ENCODE measurements around the gene DYRK1A. TPM values are rescaled to one million over a fixed set of nuclear protein-coding genes. Genes with fewer than 3 reads are reported as not detected.

DYRK1A gene
- total and polyA plus RNA-seq, 10 of the 15 experiments (the other 5 are each of a cell fraction or from before 2014, with no cell fraction given) = 2.4 to 68.6 (median 30.7) TPM

- TF ChIP-seq LARP7 (IDR thresholded peaks at IDR 0.05) (no peak), KLF5 (IDR thresholded peaks at IDR 0.05; ENCODE audit: partially characterized antibody) (no peak), GATAD2B (conservative IDR thresholded peaks at IDR 0.05; ENCODE audit: low read depth) (0 out of 2 replicates have a peak, but pooled peaks have one; percentile 46), ZNF207 (IDR thresholded peaks at IDR 0.05; ENCODE audit: borderline replicate concordance) (no peak), E4F1 (IDR thresholded peaks at IDR 0.05; ENCODE audit: borderline replicate concordance, partially characterized antibody) (no peak), TCF3 (IDR thresholded peaks at IDR 0.05; ENCODE audit: borderline replicate concordance, insufficient read depth, low read depth, low read length) (no peak), CHD4 (IDR thresholded peaks at IDR 0.05) (no peak), POLR2AphosphoS2 (IDR thresholded peaks at IDR 0.05; ENCODE audit: low read depth, low read length) (no peak), NFYB (IDR thresholded peaks at IDR 0.05; ENCODE audit: insufficient read depth, low read depth, low read length) (no peak), RAD21 (IDR thresholded peaks at IDR 0.05; ENCODE audit: insufficient read depth, low read depth, low read length) (0 out of 2 replicates have a peak, but pooled peaks have one; percentile 30), BMI1 (IDR thresholded peaks at IDR 0.05; ENCODE audit: borderline replicate concordance) (no peak), IKZF2 (IDR thresholded peaks at IDR 0.05) (peak in 1 of 2 experiments; percentile 21; a peak in 1 of 4 replicates), MXI1 (IDR thresholded peaks at IDR 0.05; ENCODE audit: low read depth, low read length) (no peak), ATF3 (IDR thresholded peaks at IDR 0.05; ENCODE audit: borderline replicate concordance, extremely low read depth, low read depth, low read length) (no peak), CEBPZ (IDR thresholded peaks at IDR 0.05; ENCODE audit: low read depth, low read length) (no peak), ZNF592 (IDR thresholded peaks at IDR 0.05) (no peak)
Observed at GRCh38 chr21:37532868-37533780, 166.6 kb downstream of the DYRK1A start (continued).

Measured in GM12878 (cell line).